ENCODE results near the gene TP53RK. TPM values are rescaled to one million over a fixed set of nuclear protein-coding genes. Genes with fewer than 3 reads are reported as not detected.
A peak's percentile ranks its signal among the peaks of the same experiment; 100 is the strongest.

TP53RK gene
- polyA plus RNA-seq, 1 experiment: 14.3 TPM

DNA sequence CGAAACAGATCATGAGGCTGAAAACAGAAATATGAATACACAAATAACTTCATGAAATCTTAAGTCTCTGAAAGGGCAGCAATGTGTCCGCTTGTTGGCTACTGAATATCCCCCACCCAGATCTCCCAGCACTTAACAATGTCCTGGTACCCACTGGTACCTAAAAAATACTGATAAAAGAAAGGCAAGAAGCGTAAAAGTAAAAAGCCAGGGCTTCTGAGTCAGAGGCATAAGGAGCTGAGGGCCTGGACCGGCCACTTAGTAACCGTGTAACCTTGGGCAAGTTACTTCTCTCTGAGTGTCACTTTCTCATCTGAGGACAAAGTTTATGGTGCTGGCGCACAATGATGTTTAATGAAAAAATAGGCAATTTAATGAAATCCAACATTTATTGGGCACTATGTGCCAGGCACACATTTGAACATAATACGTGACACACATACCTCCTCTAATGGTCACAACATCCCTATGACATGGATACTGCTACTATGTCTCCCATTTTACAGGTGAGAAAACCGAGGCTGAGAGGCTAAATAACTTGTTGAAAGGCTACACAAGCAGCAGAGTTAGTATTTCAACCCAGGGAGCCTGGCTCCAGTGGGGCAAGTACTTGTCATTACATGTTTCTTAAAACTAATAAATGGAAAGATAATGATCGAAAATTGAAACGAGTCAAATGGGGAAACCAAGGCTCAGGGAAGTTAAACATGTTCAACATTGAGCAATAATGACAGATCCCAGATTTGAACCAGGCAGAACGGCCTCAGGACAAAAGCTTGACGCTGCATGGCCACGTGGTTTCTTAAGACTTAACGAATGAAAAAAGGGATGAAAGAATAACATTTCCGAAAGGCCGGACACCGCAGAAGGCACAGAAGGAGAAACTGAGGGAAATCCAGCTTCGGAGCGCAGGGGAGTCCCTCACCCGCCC, 828 bp downstream of the TP53RK start:
- H3K4me3 ChIP-seq (ENCODE audit: low read depth, low read length): peak overlapping the region; percentile 82
- H3K27ac ChIP-seq (ENCODE audit: low read depth, low read length): peak overlapping the region; percentile 84
- H3K9me3 ChIP-seq (ENCODE audit: control insufficient read depth, insufficient read depth, low read length): no peaks in the 10 kb centered on the region
- TF ChIP-seq, protein P1, sequence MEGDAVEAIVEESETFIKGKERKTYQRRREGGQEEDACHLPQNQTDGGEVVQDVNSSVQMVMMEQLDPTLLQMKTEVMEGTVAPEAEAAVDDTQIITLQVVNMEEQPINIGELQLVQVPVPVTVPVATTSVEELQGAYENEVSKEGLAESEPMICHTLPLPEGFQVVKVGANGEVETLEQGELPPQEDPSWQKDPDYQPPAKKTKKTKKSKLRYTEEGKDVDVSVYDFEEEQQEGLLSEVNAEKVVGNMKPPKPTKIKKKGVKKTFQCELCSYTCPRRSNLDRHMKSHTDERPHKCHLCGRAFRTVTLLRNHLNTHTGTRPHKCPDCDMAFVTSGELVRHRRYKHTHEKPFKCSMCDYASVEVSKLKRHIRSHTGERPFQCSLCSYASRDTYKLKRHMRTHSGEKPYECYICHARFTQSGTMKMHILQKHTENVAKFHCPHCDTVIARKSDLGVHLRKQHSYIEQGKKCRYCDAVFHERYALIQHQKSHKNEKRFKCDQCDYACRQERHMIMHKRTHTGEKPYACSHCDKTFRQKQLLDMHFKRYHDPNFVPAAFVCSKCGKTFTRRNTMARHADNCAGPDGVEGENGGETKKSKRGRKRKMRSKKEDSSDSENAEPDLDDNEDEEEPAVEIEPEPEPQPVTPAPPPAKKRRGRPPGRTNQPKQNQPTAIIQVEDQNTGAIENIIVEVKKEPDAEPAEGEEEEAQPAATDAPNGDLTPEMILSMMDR (IDR thresholded peaks at IDR 0.05; ENCODE audit: low read depth, low read length): no peak
- DNase-seq (ENCODE audit: low read depth, low spot score): no peak
- H3K27me3 ChIP-seq (ENCODE audit: control insufficient read depth, insufficient read depth, low read length): no peaks in the 10 kb centered on the region
- POLR2A ChIA-PET: interaction anchor here (1.5 kb wide), 1 partner anchor 8 kb away, joined by 4 read pairs; no protein-coding TSS in a partner anchor
- CTCF ChIA-PET: interaction anchor here (1.1 kb wide), 1 partner anchor 719 kb away, joined by 4 read pairs; no protein-coding TSS in a partner anchor

DNA sequence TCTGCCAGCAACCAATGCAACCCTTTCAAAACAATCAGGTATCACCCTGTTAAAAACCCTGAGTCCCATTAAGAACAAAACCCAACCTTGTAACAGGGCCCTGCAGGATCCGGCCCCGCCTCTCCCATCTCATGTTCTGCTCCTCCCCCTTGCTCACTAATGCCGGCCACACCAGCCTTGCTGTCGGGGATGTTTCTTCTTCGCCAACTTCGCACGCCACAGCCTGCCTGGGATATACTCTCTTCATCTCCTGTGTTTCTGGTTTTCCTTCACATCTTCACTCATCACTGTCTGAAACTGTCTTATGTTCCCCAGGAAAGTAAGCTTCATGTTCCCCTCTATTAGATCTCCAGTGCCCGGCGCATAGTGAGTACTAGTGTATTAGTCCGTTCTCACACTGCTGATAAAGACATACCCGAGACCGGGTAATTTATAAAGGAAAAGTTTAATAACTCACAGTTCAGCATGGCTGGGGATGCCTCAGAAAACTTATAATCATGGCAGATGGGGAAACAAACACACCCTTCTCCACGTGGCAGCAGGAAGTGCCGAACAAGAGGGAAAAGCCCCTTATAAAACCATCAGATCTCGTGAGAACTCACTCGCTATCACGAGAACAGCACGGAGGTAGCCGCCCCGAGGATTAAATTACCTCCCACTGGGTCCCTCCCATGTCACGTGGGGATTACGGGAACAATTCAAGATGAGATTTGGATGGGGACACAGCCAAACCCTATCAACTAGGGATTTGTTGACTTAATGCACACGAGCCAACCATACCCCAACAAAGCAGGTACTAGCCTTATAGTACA, 5.1 kb downstream of the TP53RK start:
- peak overlapping the region; percentile 61 for H3K4me3 ChIP-seq (ENCODE audit: low read depth, low read length)
- ChIA-PET POLR2A (interaction anchor here (0.6 kb wide), 1 partner anchor 1981 kb away, joined by 3 read pairs; no protein-coding TSS in a partner anchor), CTCF (interaction anchor here (5.2 kb wide), 1 partner anchor 162 kb away, joined by 43 read pairs; no protein-coding TSS in a partner anchor)
- no peaks in the 10 kb centered on the region for H3K27me3 ChIP-seq (ENCODE audit: control insufficient read depth, insufficient read depth, low read length)
- DNase-seq (ENCODE audit: low read depth, low spot score): peak; percentile 44
- H3K9me3 ChIP-seq (ENCODE audit: control insufficient read depth, insufficient read depth, low read length): no peaks in the 10 kb centered on the region
- H3K27ac ChIP-seq (ENCODE audit: low read depth, low read length): peak overlapping the region; percentile 81
- TF ChIP-seq, protein P1 (IDR thresholded peaks at IDR 0.05; ENCODE audit: low read depth, low read length): no peak

DNA sequence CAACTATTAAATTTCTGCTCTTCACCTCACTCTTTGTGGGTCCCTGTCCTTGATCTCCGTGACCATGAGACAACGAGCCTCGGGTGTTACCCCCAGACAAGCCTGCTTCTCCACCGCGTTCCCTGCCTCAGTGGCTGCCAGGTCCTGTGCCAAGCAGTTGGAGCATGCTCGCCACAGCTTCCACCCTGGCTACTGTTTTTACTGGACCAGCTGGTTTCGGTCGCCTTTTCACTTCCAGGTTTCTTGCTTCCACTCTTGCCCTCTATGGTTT, 5.6 kb downstream of the TP53RK start:
- H3K4me3 ChIP-seq (ENCODE audit: low read depth, low read length): peak overlapping the region; percentile 61
- no peaks in the 10 kb centered on the region for H3K27me3 ChIP-seq (ENCODE audit: control insufficient read depth, insufficient read depth, low read length)
- CTCF ChIA-PET: interaction anchor here (0.5 to 5.2 kb wide), 3 partner anchors 110 to 320 kb away, joined by 3 to 43 read pairs (median 4); no protein-coding TSS in a partner anchor
- TF ChIP-seq, protein P1 (IDR thresholded peaks at IDR 0.05; ENCODE audit: low read depth, low read length): no peak
- peak overlapping the region; percentile 81 for H3K27ac ChIP-seq (ENCODE audit: low read depth, low read length)
- H3K9me3 ChIP-seq (ENCODE audit: control insufficient read depth, insufficient read depth, low read length): no peaks in the 10 kb centered on the region
- no peak for DNase-seq (ENCODE audit: low read depth, low spot score)
- POLR2A ChIA-PET: interaction anchor here (0.6 kb wide), 1 partner anchor 1981 kb away, joined by 3 read pairs; no protein-coding TSS in a partner anchor

DNA sequence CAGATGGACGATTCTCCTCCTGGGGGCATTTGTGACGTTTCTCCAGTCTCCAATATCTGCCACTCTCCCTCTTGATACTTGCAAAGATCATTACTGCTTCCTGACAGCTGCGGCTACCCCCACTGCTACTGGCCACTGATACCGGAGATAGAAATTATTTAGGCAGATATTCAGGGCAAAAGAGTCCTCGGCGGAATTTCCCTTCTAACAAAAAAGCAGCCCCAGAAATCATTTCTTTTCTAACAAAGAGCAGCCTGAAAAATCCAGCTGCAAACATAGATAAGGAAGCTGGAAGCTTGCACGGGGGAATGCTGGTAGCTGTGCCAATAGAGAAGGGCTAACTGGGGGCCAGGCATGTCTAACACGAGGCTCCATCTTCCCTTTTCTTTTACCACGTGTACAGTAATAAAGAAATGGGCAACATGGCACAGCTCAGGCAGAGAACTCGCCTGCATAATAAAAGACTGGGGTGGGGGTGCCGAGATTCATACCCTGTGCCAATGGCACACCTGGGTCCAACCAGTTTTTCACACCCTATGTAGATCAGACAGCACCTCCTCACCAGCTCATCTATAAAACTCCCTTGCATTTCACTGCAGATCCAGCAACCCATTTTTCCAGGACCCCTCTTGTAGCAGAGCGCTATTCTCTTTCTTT, 6.1 kb downstream of the TP53RK start:
- ChIA-PET POLR2A (no interaction called here), CTCF (interaction anchor here (0.5 to 5.2 kb wide), 5 partner anchors 21 to 319 kb away, joined by 3 to 43 read pairs (median 3); no protein-coding TSS in a partner anchor)
- Histone ChIP-seq H3K27ac (ENCODE audit: low read depth, low read length) (no peak overlapping the region), H3K4me3 (ENCODE audit: low read depth, low read length) (peak overlapping the region; percentile 61), H3K27me3 (ENCODE audit: control insufficient read depth, insufficient read depth, low read length) (no peaks in the 10 kb centered on the region), H3K9me3 (ENCODE audit: control insufficient read depth, insufficient read depth, low read length) (no peaks in the 10 kb centered on the region)
- TF ChIP-seq, protein P1 (IDR thresholded peaks at IDR 0.05; ENCODE audit: low read depth, low read length): no peak
- DNase-seq (ENCODE audit: low read depth, low spot score): no peak
